Measurements from ENCODE around the gene PIK3R3.
"Not testable (repeated sequence)": the region's sequence is repeated elsewhere in the genome, so short reads cannot be mapped to it uniquely, and the experiment has no call there.

Gene PIK3R3

DNA sequence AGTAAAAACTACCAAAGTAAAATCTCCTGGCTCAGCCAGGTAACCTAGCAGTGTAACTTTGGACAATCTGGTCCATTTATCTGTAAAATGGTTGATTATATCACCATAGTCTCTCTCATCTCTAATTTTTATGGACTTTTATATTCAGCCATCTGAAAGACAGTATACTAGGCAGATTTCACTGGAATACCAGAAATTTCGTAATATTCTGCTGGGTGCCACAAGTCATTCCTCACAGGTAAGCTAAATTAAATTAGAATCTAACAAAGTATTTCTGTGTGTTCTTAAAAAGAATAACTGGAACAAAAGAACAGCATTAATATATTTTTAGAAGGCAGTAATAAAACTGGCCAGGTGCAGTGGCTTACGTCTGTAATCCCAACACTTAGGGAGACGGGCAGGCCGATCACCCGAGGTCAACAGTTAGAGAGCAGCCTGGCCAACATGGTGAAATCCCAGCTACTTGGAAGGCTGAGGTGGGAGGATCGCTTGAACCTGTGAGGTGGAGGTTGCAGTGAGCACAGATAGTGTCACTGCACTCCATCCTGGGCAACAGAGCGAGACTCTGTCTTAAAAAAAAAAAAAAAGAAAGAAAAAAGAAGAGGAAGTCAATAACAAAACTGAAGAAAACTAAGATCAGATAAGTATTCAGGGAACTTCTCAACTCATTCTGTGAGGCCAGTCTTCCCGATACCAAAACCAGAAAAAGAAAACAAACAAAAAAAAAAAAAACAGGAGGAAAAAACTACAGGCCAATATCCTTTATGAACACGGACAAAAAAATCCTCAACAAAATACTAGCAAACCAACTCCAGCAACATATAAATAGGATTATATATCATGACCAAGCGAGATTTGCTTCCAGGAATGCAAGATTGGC, 35.9 kb downstream of the PIK3R3 start:
- H3K27ac ChIP-seq (ENCODE audit: low read depth, low read length), result no peak overlapping the region
- no peaks in the 10 kb centered on the region for H3K4me1 ChIP-seq (ENCODE audit: insufficient read depth, low read length)
- no peaks in the 10 kb centered on the region for H3K36me3 ChIP-seq (ENCODE audit: insufficient read depth, low read length)
- no peaks in the 10 kb centered on the region for H3K9me3 ChIP-seq (ENCODE audit: low read length)
- H3K4me3 ChIP-seq (ENCODE audit: low read depth in 1 of 2, low read length in 2 of 2), result no peak overlapping the region
- H3K27me3 ChIP-seq (ENCODE audit: control insufficient read depth in 1 of 2, insufficient read depth in 2 of 2, low read length in 2 of 2), result no peaks in the 10 kb centered on the region
- no peak overlapping the region for H3K9ac ChIP-seq (ENCODE audit: low read length)

GRCh38 chr1:46095110-46095509, 37.3 kb downstream of the PIK3R3 start:
- not testable (repeated sequence) for H3K27me3 ChIP-seq (ENCODE audit: control insufficient read depth in 1 of 2, insufficient read depth in 2 of 2, low read length in 2 of 2); H3K27ac ChIP-seq (ENCODE audit: low read depth, low read length); H3K4me1 ChIP-seq (ENCODE audit: insufficient read depth, low read length)

DNA sequence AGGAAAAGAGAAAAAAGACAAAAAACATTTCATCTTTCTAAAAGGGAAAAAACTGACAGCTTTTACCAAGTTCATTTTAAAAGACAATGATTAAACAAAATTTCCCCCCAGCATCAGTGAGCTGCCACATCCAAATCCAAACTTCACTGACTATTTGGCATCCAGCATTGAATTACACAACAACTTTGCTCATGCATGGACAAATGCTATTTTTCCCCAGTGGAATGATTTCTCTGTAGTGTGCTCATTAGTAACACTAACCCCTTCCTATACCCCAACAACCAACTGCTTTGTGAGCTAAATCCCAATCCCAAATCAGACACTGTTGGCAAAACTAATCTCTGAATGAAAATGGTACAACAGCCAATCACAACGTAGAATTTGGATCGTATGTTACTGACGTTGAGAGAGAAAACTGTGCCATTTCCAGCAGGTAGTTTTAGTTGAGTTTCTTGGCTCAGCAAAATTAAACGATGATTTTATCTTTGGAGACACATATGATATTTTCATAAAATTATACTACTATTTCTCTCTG, 37.9 kb downstream of the PIK3R3 start:
- H3K9me3 ChIP-seq (ENCODE audit: low read length), result no peaks in the 10 kb centered on the region
- H3K27me3 ChIP-seq (ENCODE audit: control insufficient read depth in 1 of 2, insufficient read depth in 2 of 2, low read length in 2 of 2), result no peaks in the 10 kb centered on the region
- no peaks in the 10 kb centered on the region for H3K36me3 ChIP-seq (ENCODE audit: insufficient read depth, low read length)
- H3K4me1 ChIP-seq (ENCODE audit: insufficient read depth, low read length), result no peaks in the 10 kb centered on the region
- H3K27ac ChIP-seq (ENCODE audit: low read depth, low read length), result no peak overlapping the region
- H3K9ac ChIP-seq (ENCODE audit: low read length), result no peak overlapping the region
- no peak overlapping the region for H3K4me3 ChIP-seq (ENCODE audit: low read depth in 1 of 2, low read length in 2 of 2)

More at GRCh38 chr1:46095110-46095509, 37.3 kb downstream of the PIK3R3 start:
- not testable (repeated sequence) for H3K4me3 ChIP-seq (ENCODE audit: low read depth in 1 of 2, low read length in 2 of 2); H3K9ac ChIP-seq (ENCODE audit: low read length); H3K9me3 ChIP-seq (ENCODE audit: low read length); H3K36me3 ChIP-seq (ENCODE audit: insufficient read depth, low read length)

DNA sequence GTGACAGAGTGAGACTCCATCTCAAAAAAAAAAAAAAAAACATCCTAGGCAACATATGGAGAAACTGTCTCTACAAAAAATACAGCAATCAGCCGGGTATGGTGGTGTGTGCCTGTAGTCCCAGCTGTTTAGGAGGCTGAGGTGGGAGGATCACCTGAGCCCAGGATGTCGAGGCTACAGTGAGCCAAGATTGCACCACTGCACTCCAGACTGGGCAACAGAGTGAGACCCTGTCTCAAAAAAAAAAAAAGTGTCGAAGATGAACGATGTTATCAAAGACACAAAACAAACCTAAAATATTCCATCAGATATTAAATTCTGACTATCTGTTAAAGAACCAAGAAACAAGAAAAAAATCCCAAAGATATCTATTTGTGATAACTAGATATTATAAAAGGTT, 38.6 kb downstream of the PIK3R3 start:
- not testable (repeated sequence) for H3K9me3 ChIP-seq (ENCODE audit: low read length); H3K36me3 ChIP-seq (ENCODE audit: insufficient read depth, low read length); H3K4me1 ChIP-seq (ENCODE audit: insufficient read depth, low read length); H3K27ac ChIP-seq (ENCODE audit: low read depth, low read length); H3K27me3 ChIP-seq (ENCODE audit: control insufficient read depth in 1 of 2, insufficient read depth in 2 of 2, low read length in 2 of 2); H3K4me3 ChIP-seq (ENCODE audit: low read depth in 1 of 2, low read length in 2 of 2); H3K9ac ChIP-seq (ENCODE audit: low read length)

GRCh38 chr1:46087891-46088290, 44.5 kb downstream of the PIK3R3 start:
- Histone ChIP-seq H3K36me3 (ENCODE audit: insufficient read depth, low read length) (no peaks in the 10 kb centered on the region), H3K27me3 (ENCODE audit: control insufficient read depth in 1 of 2, insufficient read depth in 2 of 2, low read length in 2 of 2) (no peaks in the 10 kb centered on the region), H3K9ac (ENCODE audit: low read length) (no peak overlapping the region), H3K27ac (ENCODE audit: low read depth, low read length) (no peak overlapping the region), H3K9me3 (ENCODE audit: low read length) (no peaks in the 10 kb centered on the region), H3K4me3 (ENCODE audit: low read depth in 1 of 2, low read length in 2 of 2) (no peak overlapping the region), H3K4me1 (ENCODE audit: insufficient read depth, low read length) (no peaks in the 10 kb centered on the region)

DNA sequence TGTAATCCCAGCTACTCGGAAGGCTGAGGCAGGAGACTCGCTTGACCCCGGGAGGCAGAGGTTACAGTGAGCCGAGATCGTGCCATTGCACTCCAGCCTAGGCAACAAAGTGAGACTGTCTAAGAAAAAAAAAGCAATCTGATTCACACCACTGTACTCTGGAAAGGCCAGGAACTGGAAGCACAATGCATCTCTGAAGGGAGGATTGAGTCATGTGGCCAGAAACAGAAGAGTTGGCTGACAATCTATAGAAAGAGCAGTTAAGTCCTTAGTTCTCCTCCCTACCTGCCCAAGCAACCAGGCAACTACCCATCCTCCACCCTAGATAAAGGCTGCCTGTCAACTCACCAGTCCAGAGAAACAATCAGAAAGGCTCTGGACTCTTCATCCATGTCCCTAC, 45.9 kb downstream of the PIK3R3 start:
- Histone ChIP-seq H3K9ac (ENCODE audit: low read length) (no peak overlapping the region), H3K27me3 (ENCODE audit: control insufficient read depth in 1 of 2, insufficient read depth in 2 of 2, low read length in 2 of 2) (no peaks in the 10 kb centered on the region), H3K36me3 (ENCODE audit: insufficient read depth, low read length) (no peaks in the 10 kb centered on the region), H3K4me1 (ENCODE audit: insufficient read depth, low read length) (no peaks in the 10 kb centered on the region), H3K4me3 (ENCODE audit: low read depth in 1 of 2, low read length in 2 of 2) (no peak overlapping the region), H3K9me3 (ENCODE audit: low read length) (no peaks in the 10 kb centered on the region), H3K27ac (ENCODE audit: low read depth, low read length) (no peak overlapping the region)

GRCh38 chr1:46084553-46085451, 47.6 kb downstream of the PIK3R3 start:
- no peaks in the 10 kb centered on the region for H3K27me3 ChIP-seq (ENCODE audit: control insufficient read depth in 1 of 2, insufficient read depth in 2 of 2, low read length in 2 of 2)
- no peak overlapping the region for H3K4me3 ChIP-seq (ENCODE audit: low read depth in 1 of 2, low read length in 2 of 2)
- no peaks in the 10 kb centered on the region for H3K36me3 ChIP-seq (ENCODE audit: insufficient read depth, low read length)
- H3K27ac ChIP-seq (ENCODE audit: low read depth, low read length), result no peak overlapping the region
- H3K4me1 ChIP-seq (ENCODE audit: insufficient read depth, low read length), result no peaks in the 10 kb centered on the region
- no peaks in the 10 kb centered on the region for H3K9me3 ChIP-seq (ENCODE audit: low read length)
- no peak overlapping the region for H3K9ac ChIP-seq (ENCODE audit: low read length)

DNA sequence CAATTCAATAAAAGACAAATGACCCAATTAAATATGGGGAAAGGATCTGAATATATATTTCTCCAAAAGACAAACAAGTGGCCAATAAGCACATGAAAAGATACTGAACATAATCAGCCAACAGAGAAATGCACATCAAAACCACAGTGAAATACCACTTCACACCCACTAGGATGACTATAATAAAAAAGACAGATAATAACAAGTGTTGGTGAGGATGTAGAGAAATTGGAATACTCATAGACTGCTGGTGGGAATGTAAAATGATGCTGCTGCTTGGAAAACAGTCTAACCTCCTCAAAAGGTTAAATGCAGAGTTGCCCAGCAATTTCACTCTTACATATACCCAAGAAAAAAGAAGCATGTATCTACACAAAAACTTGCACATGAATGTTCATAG, 48.9 kb downstream of the PIK3R3 start:
- no peaks in the 10 kb centered on the region for H3K9me3 ChIP-seq (ENCODE audit: low read length)
- H3K4me1 ChIP-seq (ENCODE audit: insufficient read depth, low read length), result no peaks in the 10 kb centered on the region
- H3K36me3 ChIP-seq (ENCODE audit: insufficient read depth, low read length), result no peaks in the 10 kb centered on the region
- H3K4me3 ChIP-seq (ENCODE audit: low read depth in 1 of 2, low read length in 2 of 2), result no peak overlapping the region
- no peak overlapping the region for H3K9ac ChIP-seq (ENCODE audit: low read length)
- no peaks in the 10 kb centered on the region for H3K27me3 ChIP-seq (ENCODE audit: control insufficient read depth in 1 of 2, insufficient read depth in 2 of 2, low read length in 2 of 2)
- H3K27ac ChIP-seq (ENCODE audit: low read depth, low read length), result no peak overlapping the region

DNA sequence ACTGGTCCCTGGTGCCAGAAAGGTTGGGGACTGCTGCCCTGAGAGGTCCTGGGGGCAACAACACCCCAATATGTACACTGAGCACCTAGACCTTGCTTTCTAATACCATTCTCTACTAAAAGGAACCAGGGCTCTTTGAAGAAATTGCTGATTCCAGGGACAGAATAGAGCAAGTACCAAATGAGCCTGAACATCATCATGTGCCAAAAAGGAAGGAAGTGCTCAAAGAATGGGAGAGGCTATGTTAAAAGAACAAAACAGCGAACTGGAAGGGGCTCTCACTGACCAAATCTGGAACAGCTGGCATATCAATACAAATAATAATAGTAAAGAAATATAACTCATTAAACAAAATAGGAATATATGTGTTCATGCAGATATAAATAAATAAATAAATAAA, 50.8 kb downstream of the PIK3R3 start:
- H3K9me3 ChIP-seq (ENCODE audit: low read length), result no peaks in the 10 kb centered on the region
- no peak overlapping the region for H3K27ac ChIP-seq (ENCODE audit: low read depth, low read length)
- H3K36me3 ChIP-seq (ENCODE audit: insufficient read depth, low read length), result no peaks in the 10 kb centered on the region
- no peaks in the 10 kb centered on the region for H3K4me1 ChIP-seq (ENCODE audit: insufficient read depth, low read length)
- H3K4me3 ChIP-seq (ENCODE audit: low read depth in 1 of 2, low read length in 2 of 2), result no peak overlapping the region
- H3K27me3 ChIP-seq (ENCODE audit: control insufficient read depth in 1 of 2, insufficient read depth in 2 of 2, low read length in 2 of 2), result no peaks in the 10 kb centered on the region
- no peak overlapping the region for H3K9ac ChIP-seq (ENCODE audit: low read length)

DNA sequence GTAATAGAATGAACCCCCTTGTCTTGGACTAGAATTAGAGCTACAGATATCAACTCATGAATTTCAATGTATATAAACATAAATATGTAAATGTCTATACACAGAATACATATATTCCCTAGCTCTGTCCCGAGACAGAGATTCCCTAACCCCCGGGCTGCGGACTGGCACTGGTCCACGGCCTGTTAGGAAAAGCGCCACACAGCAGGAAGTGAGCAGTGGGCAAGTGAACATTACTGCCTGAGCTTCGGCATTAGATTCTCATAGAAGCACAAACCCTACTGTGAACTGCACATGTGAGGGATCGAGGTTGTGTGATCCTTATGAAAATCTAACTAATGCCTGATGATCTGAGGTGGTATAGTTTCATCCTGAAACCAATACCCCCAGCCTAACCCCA, 51.2 kb downstream of the PIK3R3 start:
- no peaks in the 10 kb centered on the region for H3K27me3 ChIP-seq (ENCODE audit: control insufficient read depth in 1 of 2, insufficient read depth in 2 of 2, low read length in 2 of 2)
- no peaks in the 10 kb centered on the region for H3K9me3 ChIP-seq (ENCODE audit: low read length)
- H3K36me3 ChIP-seq (ENCODE audit: insufficient read depth, low read length), result no peaks in the 10 kb centered on the region
- H3K4me3 ChIP-seq (ENCODE audit: low read depth in 1 of 2, low read length in 2 of 2), result no peak overlapping the region
- H3K27ac ChIP-seq (ENCODE audit: low read depth, low read length), result no peak overlapping the region
- H3K4me1 ChIP-seq (ENCODE audit: insufficient read depth, low read length), result no peaks in the 10 kb centered on the region
- no peak overlapping the region for H3K9ac ChIP-seq (ENCODE audit: low read length)

GRCh38 chr1:46080257-46080656, 52.2 kb downstream of the PIK3R3 start:
- H3K36me3 ChIP-seq (ENCODE audit: insufficient read depth, low read length), result no peaks in the 10 kb centered on the region
- no peaks in the 10 kb centered on the region for H3K9me3 ChIP-seq (ENCODE audit: low read length)
- H3K9ac ChIP-seq (ENCODE audit: low read length), result no peak overlapping the region
- no peaks in the 10 kb centered on the region for H3K4me1 ChIP-seq (ENCODE audit: insufficient read depth, low read length)
- no peak overlapping the region for H3K27ac ChIP-seq (ENCODE audit: low read depth, low read length)
- no peaks in the 10 kb centered on the region for H3K27me3 ChIP-seq (ENCODE audit: control insufficient read depth in 1 of 2, insufficient read depth in 2 of 2, low read length in 2 of 2)
- H3K4me3 ChIP-seq (ENCODE audit: low read depth in 1 of 2, low read length in 2 of 2), result no peak overlapping the region

Data from muscle layer of colon (tissue), 2 donors.